Measurements from ENCODE around the gene PRR13. TPM values are rescaled to one million over a fixed set of nuclear protein-coding genes. Genes with fewer than 3 reads are reported as not detected.
A peak's percentile ranks its signal among the peaks of the same experiment; 100 is the strongest.

The PRR13 gene
- total and polyA plus RNA-seq, 2 of the 13 experiments (the other 11 are each of a cell fraction or from before 2014, with no cell fraction given) = 65.0 to 102 TPM

GRCh38 chr12:53451661-53452158, 10.2 kb downstream of the PRR13 start, which contains the start of gene PCBP2 (continued):
- TF ChIP-seq ZNF672 (CRISPR knock-in tag; IDR thresholded peaks at IDR 0.05) = no peak
- no peak for TF ChIP-seq FOXM1 (CRISPR knock-in tag; IDR thresholded peaks at IDR 0.05)
- no peak for TF ChIP-seq ZNF44 (CRISPR knock-in tag; IDR thresholded peaks at IDR 0.05)
- no peak for TF ChIP-seq SP140L (CRISPR knock-in tag; IDR thresholded peaks at IDR 0.05; ENCODE audit: borderline replicate concordance)
- TF ChIP-seq MBNL3 (CRISPR knock-in tag; conservative IDR thresholded peaks at IDR 0.05) = no peak
- TF ChIP-seq PATZ1 (CRISPR knock-in tag; IDR thresholded peaks at IDR 0.05) = peak; percentile 90
- peak; percentile 71 for TF ChIP-seq TBL1XR1 (IDR thresholded peaks at IDR 0.05; ENCODE audit: borderline replicate concordance, low read length, partially characterized antibody)
- TF ChIP-seq ZZZ3 (CRISPR knock-in tag; IDR thresholded peaks at IDR 0.05; ENCODE audit: borderline replicate concordance) = peak; percentile 79; the same call in 1 of the 2 replicates
- no peak for TF ChIP-seq SNRNP70 (IDR thresholded peaks at IDR 0.05; ENCODE audit: low read depth, low read length)
- TF ChIP-seq ZNF282 (IDR thresholded peaks at IDR 0.05; ENCODE audit: partially characterized antibody) = no peak
- peak; percentile 9 for TF ChIP-seq HNRNPK (IDR thresholded peaks at IDR 0.05; ENCODE audit: low read depth, low read length, poor library complexity, severe bottlenecking)
- TF ChIP-seq BRD4 (CRISPR knock-in tag; IDR thresholded peaks at IDR 0.05) = no peak
- TF ChIP-seq, protein P1, sequence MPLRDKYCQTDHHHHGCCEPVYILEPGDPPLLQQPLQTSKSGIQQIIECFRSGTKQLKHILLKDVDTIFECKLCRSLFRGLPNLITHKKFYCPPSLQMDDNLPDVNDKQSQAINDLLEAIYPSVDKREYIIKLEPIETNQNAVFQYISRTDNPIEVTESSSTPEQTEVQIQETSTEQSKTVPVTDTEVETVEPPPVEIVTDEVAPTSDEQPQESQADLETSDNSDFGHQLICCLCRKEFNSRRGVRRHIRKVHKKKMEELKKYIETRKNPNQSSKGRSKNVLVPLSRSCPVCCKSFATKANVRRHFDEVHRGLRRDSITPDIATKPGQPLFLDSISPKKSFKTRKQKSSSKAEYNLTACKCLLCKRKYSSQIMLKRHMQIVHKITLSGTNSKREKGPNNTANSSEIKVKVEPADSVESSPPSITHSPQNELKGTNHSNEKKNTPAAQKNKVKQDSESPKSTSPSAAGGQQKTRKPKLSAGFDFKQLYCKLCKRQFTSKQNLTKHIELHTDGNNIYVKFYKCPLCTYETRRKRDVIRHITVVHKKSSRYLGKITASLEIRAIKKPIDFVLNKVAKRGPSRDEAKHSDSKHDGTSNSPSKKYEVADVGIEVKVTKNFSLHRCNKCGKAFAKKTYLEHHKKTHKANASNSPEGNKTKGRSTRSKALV (CRISPR knock-in tag; IDR thresholded peaks at IDR 0.05) = 0 out of 2 replicates have a peak, but pooled peaks have one; percentile 36
- TF ChIP-seq ZBTB25 (CRISPR knock-in tag; IDR thresholded peaks at IDR 0.05) = peak; percentile 88
- TF ChIP-seq NFATC3 (CRISPR knock-in tag; IDR thresholded peaks at IDR 0.05) = 0 out of 2 replicates have a peak, but pooled peaks have one; percentile 54
- TF ChIP-seq NFYB (CRISPR knock-in tag; IDR thresholded peaks at IDR 0.05) = peak; percentile 36; the same call in 1 of the 2 replicates
- TF ChIP-seq REST (IDR thresholded peaks at IDR 0.05; ENCODE audit: borderline replicate concordance in 1 of 2, low read depth in 1 of 2, low read length in 2 of 2) = peak in 1 of 2 experiments; percentile 52; a peak in 1 of 4 replicates

All from HepG2 (cell line).